Transverse colon (tissue), 3 donors: ENCODE results near the gene TEAD2.

Experiments
- EP300 ChIP-seq: sonication (generic); formaldehyde crosslinking; IDR thresholded peaks from one replicate; pipeline ENCODE4 v1.6.1; 2017; ENCODE audit warnings: antibody characterized with exemption, low read depth
- POLR2A ChIP-seq: fragments of 450-650 bp; IDR thresholded peaks from one replicate; pipeline ENCODE4 v1.6.1; 2016; ENCODE audit warnings: antibody characterized with exemption, mild to moderate bottlenecking, moderate library complexity
- TF ChIP-seq, protein P1 (sequence below), 5 experiments: fragments of 200-600 bp in 3 of 5; fragments of 450-650 bp in 2 of 5; sonication (generic) in 3 of 5; IDR thresholded peaks; 1 replicate in 2 of 5; 2 replicates in 3 of 5; pipeline ENCODE4 v1.5.1; 2016 to 2017; ENCODE audit warnings: antibody characterized with exemption in 5 of 5, inconsistent platforms in 3 of 5, mild to moderate bottlenecking in 2 of 5, moderate library complexity in 1 of 5

DNA sequence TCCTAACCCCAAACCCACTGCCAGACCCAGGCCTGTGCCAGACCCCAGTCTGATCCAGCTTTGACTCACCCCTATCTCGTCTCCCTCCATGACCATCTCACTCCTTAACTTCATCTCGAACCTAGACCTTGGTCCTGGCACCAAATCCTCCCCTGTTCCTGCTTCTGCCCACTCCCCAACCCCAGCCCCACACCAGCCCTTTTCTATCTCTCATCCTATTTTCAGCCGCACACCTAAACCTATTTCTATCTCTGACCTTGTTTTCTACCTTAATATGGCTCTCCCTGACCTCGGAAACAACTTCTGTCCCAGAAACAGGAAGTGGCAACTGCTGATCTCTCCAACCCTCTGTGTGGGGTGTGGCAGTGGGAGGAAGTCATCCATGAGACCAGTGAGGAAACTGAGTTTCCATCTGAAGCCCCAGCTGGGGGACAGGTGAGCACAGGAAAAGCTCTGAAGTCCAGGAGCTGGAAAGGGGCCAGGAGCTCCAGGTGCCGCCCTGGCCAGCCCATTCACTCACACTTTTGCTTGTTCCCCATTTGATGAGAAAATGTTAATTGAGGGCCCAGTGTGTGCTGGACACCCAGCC is 47.3 kb upstream of the TEAD2 start:
- TF ChIP-seq, protein P1, sequence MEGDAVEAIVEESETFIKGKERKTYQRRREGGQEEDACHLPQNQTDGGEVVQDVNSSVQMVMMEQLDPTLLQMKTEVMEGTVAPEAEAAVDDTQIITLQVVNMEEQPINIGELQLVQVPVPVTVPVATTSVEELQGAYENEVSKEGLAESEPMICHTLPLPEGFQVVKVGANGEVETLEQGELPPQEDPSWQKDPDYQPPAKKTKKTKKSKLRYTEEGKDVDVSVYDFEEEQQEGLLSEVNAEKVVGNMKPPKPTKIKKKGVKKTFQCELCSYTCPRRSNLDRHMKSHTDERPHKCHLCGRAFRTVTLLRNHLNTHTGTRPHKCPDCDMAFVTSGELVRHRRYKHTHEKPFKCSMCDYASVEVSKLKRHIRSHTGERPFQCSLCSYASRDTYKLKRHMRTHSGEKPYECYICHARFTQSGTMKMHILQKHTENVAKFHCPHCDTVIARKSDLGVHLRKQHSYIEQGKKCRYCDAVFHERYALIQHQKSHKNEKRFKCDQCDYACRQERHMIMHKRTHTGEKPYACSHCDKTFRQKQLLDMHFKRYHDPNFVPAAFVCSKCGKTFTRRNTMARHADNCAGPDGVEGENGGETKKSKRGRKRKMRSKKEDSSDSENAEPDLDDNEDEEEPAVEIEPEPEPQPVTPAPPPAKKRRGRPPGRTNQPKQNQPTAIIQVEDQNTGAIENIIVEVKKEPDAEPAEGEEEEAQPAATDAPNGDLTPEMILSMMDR (IDR thresholded peaks at IDR 0.05) = no peak
- no peak for TF ChIP-seq EP300
- TF ChIP-seq POLR2A = no peak
